A673 (cell line): Measurements from ENCODE around the gene LTBP2. TPM values are rescaled to one million over a fixed set of nuclear protein-coding genes. Genes with fewer than 3 reads are reported as not detected.

Experiments used
- BruUV-seq: library from RNA; stranded (reverse); fragments of 400-500 nt; replicated peaks from 2 replicates; lab custom pipeline; 2021; lab: Mats Ljungman, UMichigan
- CTCF ChIA-PET: fragments of 300-600 bp; sonication (Branson Sonifier 250); formaldehyde crosslinking; loops from one replicate; lab custom pipeline; 2022; ENCODE audit warnings: antibody characterized with exemption; lab: Charles Lee
- POLR2A ChIA-PET: fragments of 300-600 bp; sonication (Branson Sonifier 250); formaldehyde crosslinking; loops from one replicate; lab custom pipeline; 2022; ENCODE audit warnings: antibody characterized with exemption; ENCODE audit not compliant: low non-redundant PET; lab: Charles Lee
- DNase-seq: peaks from one replicate; pipeline ENCODE4 v3.0.0-alpha.2; 2015; ENCODE audit warnings: low spot score
- H3K27ac ChIP-seq: fragments of 200-600 bp; sonication (generic); 2 replicates; pipeline ENCODE4 v1.5.1; 2016; ENCODE audit warnings: mixed run types, low read depth, mild to moderate bottlenecking, mixed read lengths, antibody characterized with exemption, low read length; ENCODE audit not compliant: poor library complexity, severe bottlenecking
- H3K27me3 ChIP-seq: fragments of 200-600 bp; sonication (generic); replicated peaks from 2 replicates; pipeline ENCODE4 v1.6.1; 2017; ENCODE audit warnings: mixed run types, low read depth, mild to moderate bottlenecking, mixed read lengths, antibody characterized with exemption, low read length; ENCODE audit not compliant: insufficient read depth, poor library complexity
- H3K36me3 ChIP-seq: fragments of 200-600 bp; sonication (generic); 2 replicates; pipeline ENCODE4 v1.6.1; 2016; ENCODE audit warnings: mixed run types, mild to moderate bottlenecking, mixed read lengths, antibody characterized with exemption, low read length; ENCODE audit not compliant: insufficient read depth, poor library complexity, severe bottlenecking
- H3K4me1 ChIP-seq: fragments of 200-600 bp; sonication (generic); 2 replicates; pipeline ENCODE4 v1.6.1; 2017; ENCODE audit warnings: mixed run types, mild to moderate bottlenecking, mixed read lengths, antibody characterized with exemption, low read length; ENCODE audit not compliant: insufficient read depth, poor library complexity, severe bottlenecking
- H3K4me3 ChIP-seq: fragments of 200-600 bp; sonication (generic); 2 replicates; pipeline ENCODE4 v1.5.1; 2016; ENCODE audit warnings: low read depth, mixed run types, mild to moderate bottlenecking, mixed read lengths, low read length; ENCODE audit not compliant: poor library complexity, severe bottlenecking
- H3K9me3 ChIP-seq: fragments of 200-600 bp; sonication (generic); 2 replicates; pipeline ENCODE4 v1.6.1; 2016; ENCODE audit warnings: mixed run types, low read depth, mild to moderate bottlenecking, mixed read lengths, antibody characterized with exemption, low read length; ENCODE audit not compliant: poor library complexity, severe bottlenecking
- EZH2 ChIP-seq: fragments of 200-600 bp; sonication (generic); IDR thresholded peaks from 2 replicates; pipeline ENCODE4 v1.6.1; 2017; ENCODE audit warnings: borderline replicate concordance, low read depth, mild to moderate bottlenecking, mixed read lengths, antibody characterized with exemption, low read length; ENCODE audit not compliant: poor library complexity, severe bottlenecking
- intact Hi-C: fragments of 100-400 bp; cut with micrococcal nuclease; formaldehyde crosslinking; loops from one replicate; pipeline ENCODE4 v1.10.0; 2022; ENCODE audit not compliant: unreplicated experiment
- total RNA-seq: library from RNA; stranded (reverse); gene quantifications from 2 replicates; pipeline ENCODE4 v1.2.3, GENCODE V29; 2021
- TF ChIP-seq, protein P1 (sequence below): fragments of 300-800, 200-600 bp; sonication (generic); conservative IDR thresholded peaks from 2 replicates; pipeline ENCODE4 v1.5.1; 2017; ENCODE audit warnings: low read depth, mild to moderate bottlenecking, antibody characterized with exemption, low read length, moderate library complexity, mixed read lengths

Gene LTBP2
- total RNA-seq, 1 experiment from 2014 or later: 0.26 TPM

DNA sequence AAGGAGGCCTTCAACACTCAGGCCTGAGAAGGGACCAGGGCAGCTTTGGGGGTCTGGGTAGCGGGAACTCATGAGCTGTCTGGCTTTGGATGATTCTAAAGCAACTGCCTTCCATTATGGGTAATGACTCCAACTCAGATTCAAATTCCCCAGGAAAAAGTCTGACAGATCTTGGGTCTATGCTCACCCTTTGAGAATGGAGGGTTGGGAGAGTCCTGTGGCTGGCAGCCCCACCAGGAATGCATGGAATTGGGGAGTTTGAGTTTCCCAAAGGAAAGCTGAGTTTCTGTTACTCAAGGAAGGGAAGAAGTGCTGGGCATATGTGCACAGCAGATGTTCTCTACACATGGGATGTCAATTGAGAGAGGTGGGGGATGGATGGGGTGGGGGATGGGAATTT is 22.4 kb upstream of the LTBP2 start:
- TF ChIP-seq EZH2: no peak
- TF ChIP-seq, protein P1, sequence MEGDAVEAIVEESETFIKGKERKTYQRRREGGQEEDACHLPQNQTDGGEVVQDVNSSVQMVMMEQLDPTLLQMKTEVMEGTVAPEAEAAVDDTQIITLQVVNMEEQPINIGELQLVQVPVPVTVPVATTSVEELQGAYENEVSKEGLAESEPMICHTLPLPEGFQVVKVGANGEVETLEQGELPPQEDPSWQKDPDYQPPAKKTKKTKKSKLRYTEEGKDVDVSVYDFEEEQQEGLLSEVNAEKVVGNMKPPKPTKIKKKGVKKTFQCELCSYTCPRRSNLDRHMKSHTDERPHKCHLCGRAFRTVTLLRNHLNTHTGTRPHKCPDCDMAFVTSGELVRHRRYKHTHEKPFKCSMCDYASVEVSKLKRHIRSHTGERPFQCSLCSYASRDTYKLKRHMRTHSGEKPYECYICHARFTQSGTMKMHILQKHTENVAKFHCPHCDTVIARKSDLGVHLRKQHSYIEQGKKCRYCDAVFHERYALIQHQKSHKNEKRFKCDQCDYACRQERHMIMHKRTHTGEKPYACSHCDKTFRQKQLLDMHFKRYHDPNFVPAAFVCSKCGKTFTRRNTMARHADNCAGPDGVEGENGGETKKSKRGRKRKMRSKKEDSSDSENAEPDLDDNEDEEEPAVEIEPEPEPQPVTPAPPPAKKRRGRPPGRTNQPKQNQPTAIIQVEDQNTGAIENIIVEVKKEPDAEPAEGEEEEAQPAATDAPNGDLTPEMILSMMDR: no peak
- no peak for DNase-seq
- intact Hi-C loops: no loop called here
- H3K4me3 ChIP-seq: no peak overlapping the region
- ChIA-PET POLR2A (no interaction called here), CTCF (no interaction called here)
- no peaks in the 10 kb centered on the region for H3K36me3 ChIP-seq
- H3K27ac ChIP-seq: no peak overlapping the region
- no peaks in the 10 kb centered on the region for H3K4me1 ChIP-seq
- no peaks in the 10 kb centered on the region for H3K27me3 ChIP-seq
- H3K9me3 ChIP-seq: no peaks in the 10 kb centered on the region
- BruUV-seq: no TSS peak

DNA sequence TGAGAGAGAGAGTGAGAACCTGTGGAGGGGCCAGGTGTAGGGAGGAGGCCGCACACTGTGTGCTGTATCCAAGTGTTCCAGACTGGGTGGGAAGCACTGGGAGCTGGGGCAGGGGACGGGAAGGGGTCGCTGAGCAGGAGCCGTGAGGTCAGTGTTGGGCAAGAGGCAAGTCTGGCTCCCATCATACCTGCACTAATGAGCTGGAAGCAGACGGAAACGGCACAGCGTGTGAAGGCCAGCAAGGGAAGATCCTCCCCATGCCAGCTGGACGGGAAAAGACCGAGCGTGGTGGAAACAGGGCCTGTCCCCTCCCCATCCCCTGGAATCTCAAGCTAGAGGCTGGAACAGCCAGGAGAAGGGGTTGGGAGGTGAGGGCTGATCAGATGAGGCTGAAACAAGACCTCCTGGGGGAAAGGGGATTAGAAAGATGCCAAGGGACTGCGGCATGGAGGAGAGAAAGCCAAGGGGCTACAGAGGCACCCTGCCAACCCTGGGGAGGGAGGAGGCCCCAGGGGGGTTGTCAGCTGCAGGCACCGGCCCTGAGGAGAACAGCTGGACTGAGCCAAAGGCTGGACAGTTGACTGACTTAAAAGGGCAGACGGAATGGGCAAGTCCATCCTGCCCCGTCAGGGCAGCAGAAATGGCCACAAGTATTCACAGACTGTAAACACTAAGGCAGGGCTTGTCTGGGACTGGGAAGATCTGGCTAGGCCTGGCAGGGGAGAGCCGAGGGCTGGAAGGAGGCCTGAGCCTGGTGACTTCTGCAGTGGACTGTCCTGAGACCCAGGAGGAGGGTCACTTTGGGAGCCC is 19.0 kb upstream of the LTBP2 start:
- intact Hi-C loops: no loop called here

DNA sequence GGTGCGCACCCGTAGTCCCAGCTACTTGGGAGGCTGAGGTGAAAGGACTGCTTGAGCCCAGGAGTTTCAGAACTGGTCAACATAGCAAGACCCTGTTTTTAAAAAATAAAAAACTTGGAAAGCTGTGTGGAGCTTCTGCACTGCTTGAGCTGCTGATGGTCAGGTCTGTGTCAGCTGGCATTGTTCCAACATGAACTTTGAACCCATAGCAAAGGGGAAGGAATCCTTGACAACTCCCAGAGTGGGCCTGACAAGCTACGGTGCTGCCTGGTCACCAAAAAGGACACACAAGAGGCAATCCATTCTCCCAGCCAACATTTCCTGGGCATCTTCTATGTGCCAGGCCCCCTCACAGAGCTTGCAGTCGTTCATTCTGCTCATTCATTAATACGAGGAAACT is 16.4 kb upstream of the LTBP2 start:
- Histone ChIP-seq H3K4me3 (no peak overlapping the region), H3K36me3 (no peaks in the 10 kb centered on the region), H3K9me3 (no peaks in the 10 kb centered on the region), H3K27me3 (no peaks in the 10 kb centered on the region), H3K4me1 (no peaks in the 10 kb centered on the region), H3K27ac (no peak overlapping the region)
- ChIA-PET CTCF (no interaction called here), POLR2A (no interaction called here)
- TF ChIP-seq EZH2: no peak
- TF ChIP-seq, protein P1: no peak
- intact Hi-C loops: no loop called here
- no TSS peak for BruUV-seq
- no peak for DNase-seq

More for the DNA sequence above, 19.0 kb upstream of the LTBP2 start:
- H3K4me1 ChIP-seq: no peaks in the 10 kb centered on the region
- H3K27me3 ChIP-seq: no peaks in the 10 kb centered on the region
- BruUV-seq: no TSS peak
- H3K36me3 ChIP-seq: no peaks in the 10 kb centered on the region
- no peaks in the 10 kb centered on the region for H3K9me3 ChIP-seq
- no peak overlapping the region for H3K27ac ChIP-seq
- TF ChIP-seq, protein P1: no peak
- no peak for TF ChIP-seq EZH2
- no peak overlapping the region for H3K4me3 ChIP-seq
- CTCF ChIA-PET: no interaction called here
- POLR2A ChIA-PET: no interaction called here
- no peak for DNase-seq
